GM18858 (cell line): ENCODE data around the gene ACSL3.
"Not testable (repeated sequence)": the region's sequence is repeated elsewhere in the genome, so short reads cannot be mapped to it uniquely, and the experiment has no call there.

Experiments used
- ATAC-seq: cut with Tn5 transposase; IDR thresholded peaks from one replicate; pipeline ENCODE4 v1.9.1; 2021; ENCODE audit not compliant: unreplicated experiment

ACSL3 gene

DNA sequence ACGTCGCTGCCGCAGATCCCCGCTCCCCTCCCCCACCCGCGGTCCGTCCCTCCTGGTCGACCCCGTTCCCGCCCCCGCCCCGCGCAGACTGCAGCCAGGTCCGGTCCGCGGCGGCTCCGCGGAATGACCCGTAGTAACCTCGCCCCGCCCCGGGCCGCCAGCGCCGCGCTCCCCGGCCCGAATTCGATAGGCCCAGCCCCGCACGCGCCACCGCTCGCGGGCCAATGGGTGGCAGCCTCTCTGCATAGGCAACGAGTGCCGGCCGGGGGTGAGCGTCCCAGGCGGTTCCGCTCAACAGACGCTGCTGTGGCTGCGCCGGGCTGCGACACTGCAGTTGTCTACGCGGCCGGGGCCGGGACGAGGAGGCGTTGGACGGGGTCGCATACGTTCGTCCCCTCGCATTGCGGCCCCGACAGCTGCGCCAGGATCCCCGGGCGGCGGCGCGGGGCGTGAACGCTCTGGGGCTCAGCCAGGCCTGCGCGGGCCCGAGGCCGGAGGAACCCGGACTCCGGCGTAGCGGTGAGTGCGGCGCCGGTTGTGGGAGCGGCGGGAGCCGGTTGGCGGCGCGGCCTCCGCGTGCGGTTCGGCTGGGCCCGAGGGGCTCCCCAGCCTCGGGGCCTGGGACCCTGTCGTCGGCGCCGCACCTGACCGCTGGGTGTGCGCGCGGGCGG lies at the start of gene ACSL3:
ACSL3 (plus strand) TSS at position 297 of the 671 bp plus-strand sequence. CDS start 47,737 bp downstream, outside the sequence.
- ATAC-seq = peak; percentile 96

DNA sequence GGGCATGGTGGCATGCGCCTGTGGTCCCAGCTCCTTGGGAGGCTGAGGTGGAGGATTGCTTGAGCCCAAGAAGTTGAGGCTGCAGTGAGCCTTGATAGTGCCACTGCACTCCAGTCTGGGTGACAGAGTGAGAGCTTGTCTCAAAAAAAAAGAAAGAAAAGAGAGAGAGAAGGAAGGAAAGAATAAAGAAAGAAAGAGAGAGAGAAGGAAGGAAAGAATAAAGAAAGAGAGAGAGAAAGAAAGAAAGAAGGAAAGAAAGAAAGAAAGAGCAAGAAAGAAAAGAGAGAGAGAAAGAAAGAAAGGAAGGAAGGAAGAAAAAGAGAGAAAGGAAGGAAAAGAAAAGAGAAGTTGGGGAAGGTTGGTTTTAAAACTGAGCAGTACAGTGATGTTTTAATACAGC lies 49.0 kb upstream of the ACSL3 start:
- ATAC-seq = no peak

DNA sequence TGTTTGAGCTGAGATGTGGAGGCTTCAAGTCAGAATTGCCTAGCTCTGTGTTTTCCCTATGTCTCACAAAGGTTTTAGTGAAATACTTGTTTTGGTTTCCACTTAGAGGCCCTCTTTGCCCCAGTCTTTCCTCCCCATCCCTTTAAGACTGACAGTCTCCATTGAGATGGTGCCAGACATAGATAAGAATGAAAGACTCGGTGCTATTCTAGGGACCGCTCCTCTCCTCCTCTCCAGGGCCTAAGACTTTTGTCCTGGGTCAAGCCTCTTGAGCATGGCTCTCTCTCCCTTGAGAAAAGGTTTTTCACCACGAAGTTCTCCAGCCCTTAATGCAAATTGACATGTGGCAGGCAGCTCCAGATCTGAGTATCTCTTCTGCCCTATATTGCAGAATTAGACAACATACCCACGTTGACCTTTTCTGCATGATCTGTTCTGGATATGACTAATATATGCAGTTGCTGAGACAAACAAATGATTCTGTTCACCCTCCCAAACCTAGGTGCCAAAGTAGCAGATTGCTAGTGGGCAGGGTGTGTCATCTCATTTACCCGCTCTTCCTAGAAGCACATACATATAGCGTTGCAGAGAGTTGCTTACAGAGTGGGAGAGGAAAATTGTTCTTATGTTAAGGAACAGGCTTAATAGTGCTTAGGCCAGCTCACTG lies 47.5 kb upstream of the ACSL3 start:
- peak; percentile 98 for ATAC-seq

DNA sequence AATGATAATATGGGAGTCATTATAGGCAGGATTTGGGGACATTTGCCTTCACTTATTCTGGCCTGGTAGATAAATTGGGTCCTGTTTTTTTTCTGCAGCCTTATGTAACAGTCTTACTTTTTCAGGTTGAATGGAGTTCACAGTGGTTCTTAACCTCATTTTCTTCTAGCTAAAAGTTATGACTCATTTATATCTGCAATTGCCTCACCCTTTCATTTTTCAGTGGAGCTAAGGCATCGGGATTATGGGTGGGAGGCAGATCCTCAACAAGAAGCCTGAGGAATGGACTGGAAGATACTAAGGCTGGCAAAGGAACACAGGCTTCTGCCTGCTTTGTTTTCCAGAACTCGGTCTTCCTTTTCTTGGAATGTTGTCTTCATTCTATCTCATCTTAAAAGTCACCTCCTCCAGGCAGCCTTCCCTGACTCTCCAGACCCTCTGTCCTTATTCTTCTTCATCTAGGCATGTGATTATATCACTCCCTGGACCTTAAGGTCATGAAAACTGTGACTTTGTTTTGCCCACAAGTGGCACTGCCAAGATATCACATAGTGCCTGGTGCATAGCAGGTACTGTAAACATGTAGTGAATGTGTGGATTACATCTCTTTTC lies 41.0 kb upstream of the ACSL3 start:
- no peak for ATAC-seq

DNA sequence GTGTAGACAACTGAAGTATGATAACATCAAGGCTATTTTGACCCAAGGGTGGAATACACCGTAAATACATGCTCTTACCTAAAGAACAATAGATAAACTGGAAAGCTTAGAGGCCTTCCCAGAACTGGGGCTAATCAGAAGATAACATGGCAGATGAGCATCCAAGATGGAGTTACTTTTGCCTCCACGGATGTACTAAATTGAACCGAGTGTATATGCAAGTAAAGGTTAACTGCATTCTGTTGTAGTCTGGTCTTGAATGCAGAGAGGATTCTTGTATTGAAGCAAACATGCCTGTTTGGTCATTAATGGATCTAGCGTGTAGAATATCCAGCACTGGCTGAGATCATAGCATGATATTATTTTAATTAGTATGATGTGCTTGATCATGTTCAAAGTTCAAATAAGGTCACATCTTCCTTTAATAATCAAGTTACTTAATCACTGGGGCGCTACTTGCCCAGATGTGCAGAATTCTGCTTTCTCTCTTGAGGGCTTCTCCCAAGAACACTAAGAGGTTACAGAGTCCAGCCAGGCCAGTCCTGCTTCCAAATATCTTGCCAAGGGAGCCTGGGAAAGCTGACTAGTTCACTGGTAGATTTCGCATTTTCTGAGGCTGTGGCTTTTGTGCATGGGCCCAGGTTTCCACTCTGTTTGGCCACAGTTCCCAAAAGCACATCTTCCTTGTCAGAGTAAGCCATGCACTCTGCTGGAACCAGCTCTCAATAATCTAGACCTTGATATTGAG lies 37.5 kb upstream of the ACSL3 start:
- no peak for ATAC-seq

DNA sequence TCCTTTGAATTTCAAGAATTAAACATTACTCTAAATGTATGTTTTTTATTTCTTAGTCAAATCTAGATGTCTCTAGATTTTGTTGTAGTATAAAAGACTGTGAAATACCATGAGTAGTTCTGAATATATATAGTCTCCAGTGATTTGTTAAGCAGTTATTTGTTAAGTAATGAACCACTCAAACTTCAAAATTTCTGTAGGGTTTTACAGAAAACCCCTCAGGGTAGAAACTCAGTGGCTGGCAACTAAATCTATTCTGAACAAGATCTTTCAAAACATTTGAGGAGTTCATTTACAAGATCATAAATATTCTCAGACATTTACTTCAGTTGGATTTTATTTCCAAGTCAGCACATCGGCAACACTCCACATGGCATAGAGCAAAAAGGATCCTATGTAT lies 35.8 kb upstream of the ACSL3 start:
- no peak for ATAC-seq

DNA sequence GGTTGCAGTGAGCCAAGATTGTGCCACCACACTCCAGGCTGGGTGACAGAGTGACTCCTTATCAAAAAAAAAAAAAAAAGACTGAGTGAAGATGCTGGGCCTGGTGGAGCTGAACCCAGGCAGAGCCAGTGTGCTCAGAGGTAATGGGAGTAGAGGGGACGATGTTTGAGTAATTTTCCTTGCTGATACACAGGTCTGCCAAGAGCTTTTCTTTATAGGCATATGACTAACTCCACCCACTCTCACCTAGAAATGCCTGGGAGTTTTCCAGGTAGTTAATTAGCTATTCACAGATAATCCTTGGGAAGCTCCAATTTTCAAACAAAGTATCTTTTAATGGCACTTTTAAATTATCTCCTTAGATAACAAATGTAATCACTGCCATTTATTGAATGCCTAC lies 33.4 kb upstream of the ACSL3 start:
- no peak for ATAC-seq

DNA sequence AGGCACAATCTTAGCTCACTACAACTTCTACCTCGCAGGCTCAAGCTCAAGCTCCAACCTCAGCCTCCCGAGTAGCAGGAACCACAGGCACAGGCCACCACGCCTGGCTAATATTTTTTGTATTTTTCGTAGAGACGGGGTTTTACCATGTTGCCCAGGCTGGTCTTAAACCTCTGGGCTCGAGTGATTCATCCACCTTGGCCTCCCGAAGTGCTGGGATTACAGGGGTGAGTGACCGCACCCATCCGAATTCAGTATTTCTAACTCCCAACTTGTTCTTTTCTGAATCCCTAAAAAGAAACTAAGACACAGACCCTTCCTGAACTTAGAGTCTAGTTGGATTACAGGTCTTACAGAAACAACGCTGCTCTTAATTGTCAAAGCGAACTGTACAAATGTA lies 32.3 kb upstream of the ACSL3 start:
- no peak for ATAC-seq

DNA sequence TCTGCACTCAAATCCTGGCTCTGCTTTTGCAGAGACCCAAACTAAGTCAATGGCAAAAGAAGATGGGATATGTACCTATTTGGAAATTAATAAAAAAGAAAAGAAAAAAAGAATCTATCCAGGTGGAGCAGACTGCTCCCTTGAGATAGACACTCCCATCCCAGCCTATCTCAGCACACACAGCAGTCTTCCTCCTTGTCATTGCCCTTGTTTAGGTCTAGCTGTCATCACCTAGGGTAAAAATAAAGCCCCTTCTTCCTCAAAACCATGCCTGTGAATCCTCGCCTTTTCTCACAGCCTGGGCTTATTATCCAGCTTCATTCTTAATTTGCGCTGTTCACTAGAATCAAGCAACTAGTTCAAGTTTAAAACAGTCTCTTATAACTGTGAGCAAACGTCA lies 30.7 kb upstream of the ACSL3 start:
- ATAC-seq = no peak

DNA sequence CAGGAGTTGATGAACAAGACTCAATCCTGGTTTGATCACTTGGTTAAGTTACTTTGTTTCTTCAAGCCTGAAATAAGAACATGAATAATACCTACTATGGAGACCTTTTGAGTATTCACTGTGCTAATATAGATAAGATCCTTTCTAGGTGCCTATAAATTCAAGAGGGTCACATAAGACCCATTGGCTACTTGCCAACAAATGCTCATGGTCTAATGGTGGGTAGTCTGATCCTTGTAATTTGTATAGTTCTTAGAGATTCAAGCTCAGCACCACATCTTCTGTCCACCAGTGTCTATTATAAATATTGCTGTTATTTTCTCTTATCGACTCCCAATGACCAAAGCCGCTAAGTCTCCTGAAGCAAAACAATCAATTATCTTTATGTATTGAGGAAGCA lies 27.4 kb upstream of the ACSL3 start:
- ATAC-seq = no peak

DNA sequence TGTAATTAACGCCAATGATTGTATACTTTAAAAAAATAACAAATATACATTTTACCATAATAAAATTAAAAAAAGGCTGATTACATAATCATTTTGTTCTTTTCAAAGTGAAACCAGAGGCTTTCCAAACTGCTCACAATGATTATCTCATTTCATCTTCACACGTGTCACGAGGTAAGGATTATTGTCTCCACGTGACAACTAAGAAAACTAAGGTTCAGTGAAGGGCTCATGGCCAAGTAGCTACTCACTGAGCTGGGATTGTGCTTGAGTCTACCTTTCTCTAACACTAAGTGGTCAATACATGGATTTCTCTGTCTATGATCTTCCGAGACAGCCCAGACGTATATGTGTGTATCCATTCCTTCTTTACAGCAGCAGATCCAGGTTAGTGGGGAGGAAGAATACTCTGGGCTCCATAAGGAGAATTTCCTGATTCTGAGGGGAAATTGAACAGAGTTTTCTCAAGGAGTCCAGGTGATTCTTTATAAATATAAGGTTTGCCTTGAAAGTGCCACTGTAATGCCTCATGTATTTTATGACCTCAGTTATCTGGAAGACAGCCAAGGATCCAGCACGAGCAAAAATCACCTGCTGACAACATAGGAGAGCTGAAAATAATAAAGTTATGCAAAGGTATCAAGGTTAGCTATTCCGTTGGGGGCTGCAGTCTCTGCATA lies 25.6 kb upstream of the ACSL3 start:
- ATAC-seq = no peak

DNA sequence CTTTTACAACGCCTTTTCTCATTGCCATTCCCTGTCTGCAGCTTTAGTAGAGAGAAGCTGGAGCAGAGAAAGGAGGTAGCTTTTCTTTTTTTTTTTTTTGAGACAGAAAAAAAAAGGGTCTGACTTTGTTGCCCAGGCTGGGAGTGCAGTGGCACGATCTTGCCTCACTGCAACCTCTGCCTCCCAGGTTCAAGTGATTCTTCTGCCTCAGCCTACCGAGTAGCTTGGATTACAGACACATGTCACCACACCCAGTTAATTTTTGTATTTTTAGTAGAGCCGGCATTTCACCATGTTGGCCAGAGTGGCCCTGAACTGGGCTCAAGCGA lies 25.0 kb upstream of the ACSL3 start:
- no peak for ATAC-seq

DNA sequence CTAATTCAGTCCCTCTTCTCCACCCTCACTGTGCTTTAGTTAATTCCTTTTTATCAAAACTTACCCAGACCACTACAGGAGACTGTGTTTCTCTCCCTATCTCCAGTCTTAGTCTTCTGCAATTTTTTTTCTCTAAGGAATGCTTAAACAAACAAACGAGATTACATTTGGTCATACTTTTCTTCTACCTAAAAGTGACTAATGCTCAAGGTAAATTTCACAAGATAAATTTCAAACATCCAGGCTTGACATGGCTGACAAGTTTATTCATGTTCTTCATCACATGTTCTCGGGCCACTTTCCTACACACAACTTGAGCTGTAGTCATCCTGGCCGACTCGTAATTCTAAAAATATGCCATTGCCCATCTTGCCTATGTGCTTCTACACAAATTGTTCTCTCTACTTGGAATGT lies 23.2 kb upstream of the ACSL3 start:
- ATAC-seq = no peak

DNA sequence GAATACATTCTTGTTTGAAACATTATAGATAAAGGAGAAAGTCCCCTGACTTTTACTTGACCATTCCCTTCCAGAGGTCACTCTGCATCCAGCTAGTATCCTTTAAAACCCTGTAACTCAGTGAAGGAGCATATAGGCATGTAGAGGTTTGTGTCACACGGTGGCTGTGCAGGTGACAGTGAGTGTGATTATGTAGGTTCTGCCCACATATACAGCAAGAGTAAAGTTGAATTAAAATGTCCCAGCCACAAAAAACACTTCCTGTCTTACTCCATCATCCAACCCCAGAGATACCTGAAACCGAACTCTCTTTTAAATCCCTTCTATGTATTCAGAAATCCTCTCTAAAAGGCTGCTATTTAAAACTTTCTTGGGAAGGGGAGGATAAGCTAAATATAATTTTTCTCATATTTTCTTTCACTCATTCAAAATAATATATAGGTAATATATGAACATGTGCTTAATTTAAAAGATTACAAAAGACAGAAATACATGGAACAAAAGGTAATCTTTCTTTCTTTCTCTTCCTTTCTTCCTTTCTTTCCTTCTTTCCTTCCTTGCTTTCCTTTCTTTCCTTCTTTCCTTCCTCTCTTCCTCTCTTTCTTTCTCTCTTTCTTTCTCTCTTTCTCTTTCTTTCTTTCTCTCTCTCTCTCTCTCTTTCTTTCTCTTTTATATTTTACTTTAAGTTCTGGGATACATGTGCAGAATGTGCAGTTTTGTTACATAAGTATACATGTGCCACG lies 20.6 kb upstream of the ACSL3 start:
- ATAC-seq = no peak

DNA sequence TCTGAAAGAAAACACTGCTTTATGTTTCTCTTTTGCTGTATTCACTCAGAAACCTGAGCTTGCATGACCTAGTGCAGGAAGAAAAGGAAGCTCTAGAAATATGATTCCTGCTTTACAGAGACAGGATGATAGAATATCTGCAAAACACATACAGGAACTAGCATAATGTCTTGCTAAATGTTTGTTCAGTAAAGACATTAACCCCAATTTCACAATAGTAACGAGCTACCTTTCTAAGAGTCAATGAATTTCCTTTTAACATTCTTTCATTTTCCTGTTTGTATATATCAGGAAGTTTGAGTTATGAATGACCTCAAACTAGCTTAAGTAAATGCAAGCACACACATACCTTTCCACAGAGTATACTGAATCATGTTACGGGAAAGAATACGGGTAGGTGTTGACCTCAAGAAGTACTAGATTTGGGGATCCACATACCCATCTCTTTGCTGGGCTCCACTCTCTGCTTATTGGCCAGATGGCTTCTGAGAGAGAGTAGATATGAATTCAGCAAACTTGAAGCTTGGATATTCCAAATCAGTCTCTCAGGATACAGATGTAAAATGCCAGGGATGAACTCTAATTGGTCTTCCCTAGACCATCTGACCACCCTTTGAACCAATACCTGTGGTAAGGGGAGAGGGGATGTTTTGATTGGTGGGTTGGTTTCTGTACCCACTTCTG lies 18.2 kb upstream of the ACSL3 start:
- ATAC-seq = no peak

DNA sequence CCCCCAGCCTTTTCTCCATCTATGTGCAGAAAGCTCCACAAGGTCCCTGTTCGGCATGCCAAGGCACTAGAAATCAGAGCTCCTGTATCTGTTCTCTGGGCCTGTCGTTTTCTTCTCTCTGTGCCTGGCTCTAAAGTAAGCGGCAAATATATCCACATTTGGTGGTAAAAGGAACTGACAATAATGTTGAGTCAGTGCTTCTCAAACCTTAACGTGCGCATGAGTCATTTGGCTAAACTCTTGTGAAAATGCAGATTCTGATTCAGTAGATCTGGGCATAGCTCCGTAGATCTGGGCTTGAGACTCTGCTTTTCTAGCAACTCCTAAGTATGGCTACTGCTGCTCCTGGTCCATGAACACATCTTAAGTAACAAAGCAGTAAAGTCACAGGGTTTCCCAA lies 16.5 kb upstream of the ACSL3 start:
- ATAC-seq = no peak

DNA sequence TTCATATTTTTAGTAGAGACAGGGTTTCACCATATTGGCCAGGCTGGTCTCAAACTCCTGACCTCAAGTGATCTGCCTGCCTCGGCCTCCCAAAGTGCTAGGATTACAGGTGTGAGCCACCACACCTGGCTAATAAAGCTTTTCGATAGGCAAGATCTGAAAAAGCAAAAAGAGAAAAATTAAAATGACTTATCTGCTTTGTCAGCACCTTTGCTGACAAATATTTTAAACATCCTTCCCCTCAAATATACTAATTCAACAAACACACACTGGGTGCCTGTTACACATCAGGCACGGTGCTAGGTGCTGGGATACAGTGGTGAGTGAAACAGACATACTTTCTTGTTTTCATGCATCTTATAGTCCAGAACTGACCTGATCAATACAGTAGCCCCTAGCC lies 15.5 kb upstream of the ACSL3 start:
- not testable (repeated sequence) for ATAC-seq

DNA sequence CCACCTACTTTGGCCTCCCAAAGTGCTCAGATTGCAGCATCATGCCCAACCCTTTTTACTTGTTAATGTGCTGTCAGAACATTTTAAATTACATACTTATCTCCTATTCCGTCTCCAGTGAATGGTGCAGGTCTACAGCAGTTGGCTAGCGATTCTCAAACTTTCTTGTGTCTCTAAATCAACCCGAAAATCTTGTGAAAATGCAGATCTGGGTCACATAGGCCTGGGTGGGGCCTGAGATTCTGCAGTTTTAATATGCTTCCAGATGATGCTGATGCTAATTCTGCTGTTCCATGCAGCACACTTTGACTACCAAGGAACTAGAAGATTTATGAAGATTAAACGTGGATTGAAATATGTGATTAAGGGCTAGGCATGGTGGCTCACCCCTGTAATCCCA lies 14.8 kb upstream of the ACSL3 start:
- ATAC-seq = no peak

DNA sequence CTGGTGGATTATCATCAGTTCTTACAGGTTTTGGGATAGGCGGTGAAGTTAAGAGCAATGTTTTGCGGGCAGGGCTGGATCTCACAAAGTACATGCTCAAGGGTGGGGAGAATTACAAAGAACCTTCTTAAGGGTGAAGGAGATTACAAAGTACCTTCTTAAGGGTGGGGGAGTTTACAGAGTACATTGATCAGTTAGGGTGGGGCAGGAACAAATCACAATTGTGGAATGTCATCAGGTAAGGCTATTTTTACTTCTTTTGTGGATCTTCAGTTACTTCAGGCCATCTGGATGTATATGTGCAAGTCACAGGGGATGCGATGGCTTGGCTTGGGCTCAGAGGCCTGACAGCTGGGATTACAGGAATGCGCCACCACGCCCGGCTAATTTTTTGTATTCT lies 12.8 kb upstream of the ACSL3 start:
- not testable (repeated sequence) for ATAC-seq

DNA sequence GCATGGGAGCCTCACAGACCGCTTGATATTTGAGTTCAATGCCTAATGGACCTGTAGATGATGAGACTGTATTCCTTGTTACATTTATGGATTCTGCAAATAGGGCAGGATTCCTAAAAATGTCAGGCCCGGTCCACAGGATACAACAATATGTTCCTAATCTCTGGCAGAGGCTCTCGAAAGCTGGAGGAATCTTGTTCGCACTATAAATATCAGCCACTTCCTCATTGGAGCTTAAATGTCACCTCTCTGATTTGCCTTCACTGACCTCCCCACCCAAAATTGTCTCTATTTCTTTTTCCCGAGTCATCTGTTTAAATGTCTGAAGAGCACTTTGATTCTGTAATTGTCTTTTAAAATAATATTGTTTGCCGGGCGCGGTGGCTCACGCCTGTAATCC lies 12.0 kb upstream of the ACSL3 start:
- ATAC-seq = no peak
